Kidney (tissue), 14 donors: Measurements from ENCODE around the gene CABCOCO1. TPM values are rescaled to one million over a fixed set of nuclear protein-coding genes. Genes with fewer than 3 reads are reported as not detected.

ENCODE experiments used
- DNase-seq, 5 donors: peaks; one replicate each; pipeline ENCODE4 v3.0.0-alpha.2; 2013 to 2020
- FAIRE-seq: peaks from 2 replicates; lab custom pipeline; 2012; peaks lifted over from hg19 to GRCh38; lab: Jason Lieb, UNC
- H3K27ac ChIP-seq, 2 donors: one replicate each; pipeline ENCODE4 v1.7.0; 2013; ENCODE audit warnings: low read depth in 2 of 2, low read length in 2 of 2, inconsistent platforms in 1 of 2
- H3K27me3 ChIP-seq: one replicate; pipeline ENCODE4 v1.7.1; 2013; ENCODE audit warnings: low read length, inconsistent platforms; ENCODE audit not compliant: control insufficient read depth, insufficient read depth
- H3K36me3 ChIP-seq, 3 donors: one replicate each; pipeline versions ENCODE4 v1.7.0 to v1.7.1; 2013; ENCODE audit warnings: low read length in 3 of 3, control low read depth in 1 of 3, inconsistent platforms in 1 of 3; ENCODE audit not compliant: insufficient read depth in 3 of 3, control insufficient read depth in 2 of 3
- H3K4me1 ChIP-seq, 3 donors: one replicate each; pipeline versions ENCODE4 v1.7.0 to v1.7.1; 2013; ENCODE audit warnings: low read length in 3 of 3, inconsistent platforms in 1 of 3, low read depth in 1 of 3; ENCODE audit not compliant: control insufficient read depth in 2 of 3, insufficient read depth in 2 of 3
- H3K4me3 ChIP-seq, 3 donors: one replicate each; pipeline versions ENCODE4 v1.7.0 to v1.8.1; 2013; ENCODE audit warnings: low read length in 3 of 3, control low read depth in 1 of 3, inconsistent platforms in 1 of 3
- H3K9ac ChIP-seq, 3 donors: one replicate each; pipeline versions ENCODE4 v1.7.0 to v1.7.1; 2013; ENCODE audit warnings: low read length in 3 of 3, control low read depth in 1 of 3, inconsistent platforms in 1 of 3
- H3K9me3 ChIP-seq, 3 donors: one replicate each; pipeline versions ENCODE4 v1.7.0 to v1.7.1; 2013; ENCODE audit warnings: low read length in 3 of 3, control low read depth in 1 of 3, inconsistent platforms in 1 of 3; ENCODE audit not compliant: control insufficient read depth in 2 of 3, insufficient read depth in 1 of 3
- CTCF ChIP-seq: IDR thresholded peaks from 3 replicates; pipeline ENCODE4 v1.5.1; 2012; ENCODE audit warnings: mild to moderate bottlenecking, moderate library complexity, borderline replicate concordance; ENCODE audit not compliant: insufficient read depth; ENCODE audit errors: extremely low read depth
- intact Hi-C: fragments of 100-400 bp; cut with DNase I; formaldehyde crosslinking; loops from one replicate; pipeline ENCODE4 v1.11.1; 2022
- polyA plus RNA-seq: library from polyadenylated mRNA; stranded (reverse); fragments of 350-450 nt; fragmentation: Illumina TruSeq; extraction: RNeasy Lipid Tissue Mini Kit (QIAGEN cat#74804); gene quantifications from one replicate; pipeline ENCODE4 v1.2.3, GENCODE V29; 2014; ENCODE audit warnings: low read depth, low replicate concordance; ENCODE audit not compliant: insufficient read depth
- total RNA-seq: library from RNA; stranded (reverse); fragmentation: NEBNext Ultra II Directional; extraction: Animal tissue kit (Norgen Biotek cat#: 25700); gene quantifications from one replicate; pipeline ENCODE4 v1.2.1, GENCODE V29; 2021
- donor health status: control.
- donor health status: control.
- donor health status: control.
- donor health status: control.
- donor health status: control.
- donor health status: DM: yes; HTN: yes; CAD: no.
- donor health status: Normal renal cell carcinoma (clear cell type).

The CABCOCO1 gene
- total and polyA plus RNA-seq, 2 donors from 2014 or later = 1.5 to 2.3 TPM

GRCh38 chr10:61701055-61701705 is 38.5 kb downstream of the CABCOCO1 start:
- H3K27ac ChIP-seq = no peak overlapping the region
- DNase-seq = peak in 1 of 5 donors; percentile 7
- H3K27me3 ChIP-seq = no peaks in the 10 kb centered on the region
- no peak overlapping the region for H3K9ac ChIP-seq
- intact Hi-C loops = no loop called here
- no peak for TF ChIP-seq CTCF
- no peaks in the 10 kb centered on the region for H3K4me1 ChIP-seq
- no peaks in the 10 kb centered on the region for H3K9me3 ChIP-seq
- no peak for FAIRE-seq
- H3K4me3 ChIP-seq = no peak overlapping the region
- no peaks in the 10 kb centered on the region for H3K36me3 ChIP-seq

GRCh38 chr10:61701706-61702105 is 39.0 kb downstream of the CABCOCO1 start:
- FAIRE-seq (no peak), DNase-seq (no peak)
- no peak overlapping the region for H3K9ac ChIP-seq
- H3K9me3 ChIP-seq = no peaks in the 10 kb centered on the region
- no peak overlapping the region for H3K27ac ChIP-seq
- intact Hi-C loops = no loop called here
- no peak for TF ChIP-seq CTCF
- no peaks in the 10 kb centered on the region for H3K27me3 ChIP-seq
- H3K4me3 ChIP-seq = no peak overlapping the region
- no peaks in the 10 kb centered on the region for H3K36me3 ChIP-seq
- H3K4me1 ChIP-seq = no peaks in the 10 kb centered on the region

GRCh38 chr10:61702584-61702983 is 39.9 kb downstream of the CABCOCO1 start:
- no peak overlapping the region for H3K9ac ChIP-seq
- no peak for TF ChIP-seq CTCF
- FAIRE-seq = no peak
- H3K36me3 ChIP-seq = no peaks in the 10 kb centered on the region
- intact Hi-C loops = no loop called here
- no peak overlapping the region for H3K27ac ChIP-seq
- H3K4me1 ChIP-seq = no peaks in the 10 kb centered on the region
- no peak overlapping the region for H3K4me3 ChIP-seq
- no peaks in the 10 kb centered on the region for H3K9me3 ChIP-seq
- no peaks in the 10 kb centered on the region for H3K27me3 ChIP-seq
- no peak for DNase-seq
